HG03565 (cell line): ENCODE data around the gene CTDSPL.
"Not testable (repeated sequence)": the region's sequence is repeated elsewhere in the genome, so short reads cannot be mapped to it uniquely, and the experiment has no call there.

Source experiments
- ATAC-seq: cut with Tn5 transposase; IDR thresholded peaks from one replicate; pipeline ENCODE4 v1.9.1; 2021; ENCODE audit warnings: mild to moderate bottlenecking, moderate library complexity; ENCODE audit not compliant: unreplicated experiment

Gene CTDSPL

DNA sequence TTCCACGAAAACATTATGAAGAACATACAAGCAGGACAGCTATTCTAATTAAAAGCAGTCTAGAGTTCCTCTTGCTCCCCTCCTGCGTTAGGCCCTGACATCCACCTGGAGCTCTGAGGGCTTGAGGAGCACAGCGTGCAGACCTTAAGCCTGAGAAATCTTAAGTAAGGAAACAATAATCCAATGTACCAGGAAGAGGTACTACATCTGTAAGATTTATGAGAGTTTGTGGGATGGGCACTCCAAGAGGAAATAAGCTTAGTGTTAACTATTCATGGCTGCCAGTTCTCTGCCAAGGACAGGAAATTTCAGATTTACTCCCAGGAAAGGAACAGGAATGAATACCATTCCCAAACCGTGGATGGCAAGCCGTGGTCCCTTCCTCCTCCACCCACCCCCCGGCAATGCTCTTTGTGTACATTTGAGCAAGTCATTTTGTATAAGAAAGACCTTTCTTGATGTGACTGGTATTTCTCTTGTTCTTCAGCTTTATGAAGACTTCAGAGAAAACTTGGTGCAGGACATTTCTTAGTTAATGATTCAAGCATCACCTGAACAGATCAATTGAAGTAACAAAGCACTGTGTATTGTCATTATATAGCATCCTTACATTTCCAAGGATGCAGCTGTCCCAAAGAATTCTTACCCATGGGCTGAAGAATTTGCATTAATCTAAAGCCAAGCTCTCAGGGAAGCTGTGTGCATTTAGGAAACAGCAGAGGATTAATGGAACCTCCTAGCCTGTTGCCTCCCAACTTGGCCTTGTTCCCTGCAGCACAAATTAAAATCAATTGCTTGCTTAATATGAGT, 100.1 kb downstream of the CTDSPL start:
- ATAC-seq = no peak

DNA sequence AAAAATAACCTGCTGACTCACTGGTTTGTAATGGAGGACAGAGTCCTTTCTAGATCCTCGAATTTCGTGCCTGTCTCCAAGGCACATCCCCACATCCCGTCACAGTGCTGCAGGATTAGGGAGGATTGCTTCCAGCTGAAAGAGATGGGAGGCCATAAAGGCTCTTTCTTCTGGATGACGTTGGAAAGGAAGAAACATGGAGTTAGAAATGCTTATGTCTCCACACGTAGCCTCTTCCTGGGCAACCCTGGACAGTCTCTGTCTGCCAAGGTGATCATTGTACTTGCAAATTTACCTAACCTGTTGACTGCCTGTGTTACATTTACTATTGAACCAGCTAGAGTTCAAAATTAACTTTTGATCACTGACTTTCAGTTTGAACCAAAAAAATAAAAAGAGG, 101.3 kb downstream of the CTDSPL start:
- ATAC-seq = no peak

DNA sequence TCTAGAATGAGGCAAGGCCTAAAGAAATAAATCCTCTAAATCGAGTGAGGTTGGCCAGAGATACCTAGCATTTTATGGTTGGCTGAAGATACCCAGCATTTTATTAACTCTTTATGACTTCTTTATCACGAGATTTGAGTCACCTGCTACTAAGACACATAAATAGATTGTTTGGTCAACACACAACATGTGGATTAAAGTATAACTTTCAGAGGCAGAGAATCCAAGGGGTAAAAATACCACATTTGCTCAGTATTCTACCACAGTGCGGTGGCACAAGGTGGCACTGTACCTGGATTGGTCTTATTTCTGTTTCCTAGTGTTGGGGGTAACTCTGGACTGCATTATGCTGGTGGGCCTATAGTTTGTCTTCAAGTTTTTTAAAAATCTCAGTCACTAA, 102.0 kb downstream of the CTDSPL start:
- ATAC-seq = no peak

DNA sequence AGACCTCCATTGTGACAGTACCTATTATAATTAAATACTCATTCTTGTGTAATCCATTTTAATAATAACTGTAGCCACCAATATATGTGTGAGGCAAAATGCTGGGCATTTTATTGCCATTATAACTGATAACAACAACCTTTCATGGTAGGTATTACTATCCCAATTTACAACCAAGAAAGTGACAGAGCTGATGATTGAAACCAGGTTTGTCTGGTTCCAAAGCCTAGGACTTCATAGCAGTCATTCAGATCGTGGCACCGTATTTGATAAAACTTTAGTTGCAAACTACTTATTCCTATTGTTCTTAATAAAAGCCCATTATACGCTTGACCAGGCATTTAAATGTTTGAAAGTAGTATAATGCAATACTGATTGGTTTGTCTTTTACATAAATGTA, 102.5 kb downstream of the CTDSPL start:
- ATAC-seq = no peak

DNA sequence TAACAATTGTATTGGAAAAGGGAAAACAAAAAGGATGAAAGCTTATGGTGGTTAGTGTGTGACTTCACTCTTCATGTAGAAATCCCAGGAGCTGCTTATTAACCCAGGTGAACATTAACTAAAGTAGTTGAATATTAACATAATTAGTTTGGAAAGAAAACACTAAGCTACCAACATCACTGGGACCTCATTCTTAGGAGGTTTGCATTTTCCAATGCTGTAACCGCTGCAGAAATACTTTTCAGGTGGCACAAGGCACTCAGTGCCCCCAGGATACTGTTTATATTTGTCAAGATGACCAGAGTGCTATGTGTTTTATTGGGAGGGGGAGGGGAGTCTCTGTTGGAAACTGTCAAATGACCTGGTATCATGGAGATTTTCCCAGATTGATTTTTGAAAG, 103.0 kb downstream of the CTDSPL start:
- no peak for ATAC-seq

DNA sequence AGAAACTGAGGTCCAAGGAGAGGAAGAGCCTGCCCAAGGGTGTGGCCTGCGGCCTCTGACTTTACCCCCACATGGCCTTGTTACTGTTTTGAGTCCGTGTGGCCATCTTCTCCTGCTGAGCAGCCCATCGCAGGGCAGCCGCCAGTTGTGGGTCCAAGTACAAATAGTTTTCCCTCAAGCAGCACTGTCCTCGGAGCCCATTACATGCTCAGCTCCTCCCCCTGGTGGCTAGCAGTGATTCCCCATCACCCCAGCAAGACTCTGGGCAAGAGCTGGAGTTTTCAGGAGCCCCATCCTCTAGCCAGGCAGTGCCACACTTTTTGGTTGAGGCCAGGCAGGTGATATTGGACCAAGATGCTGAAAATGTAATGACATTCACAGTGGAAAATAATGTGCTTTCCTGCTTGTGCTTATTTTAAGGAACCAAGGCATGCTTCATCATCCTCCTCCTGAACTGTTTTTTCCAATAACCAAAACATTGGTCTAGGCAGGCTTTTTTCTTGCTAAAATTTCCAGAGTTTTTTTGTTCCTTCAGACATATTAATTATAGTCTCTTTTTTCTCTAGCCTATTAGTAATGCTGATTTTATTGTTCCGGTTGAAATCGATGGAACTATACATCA, 105.7 kb downstream of the CTDSPL start:
- ATAC-seq = no peak

DNA sequence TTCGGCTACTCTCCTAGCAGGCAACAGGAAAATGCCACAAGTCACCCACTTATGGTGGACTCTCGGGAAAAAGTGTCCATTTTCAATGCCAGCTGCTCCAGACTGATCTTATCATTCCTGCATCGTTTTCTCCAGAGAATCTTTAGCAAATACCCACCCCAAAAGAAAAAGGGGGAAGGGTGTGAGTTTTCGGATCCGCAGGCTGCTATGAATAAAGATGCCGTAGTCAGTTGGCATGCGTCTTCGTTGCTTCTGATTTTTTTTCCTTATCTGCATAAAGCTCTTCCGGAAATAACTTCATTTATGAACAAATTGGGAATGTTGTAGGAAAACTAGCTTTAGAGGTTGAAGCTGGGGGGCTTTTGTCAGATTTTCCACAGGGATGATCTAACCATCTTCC, 106.5 kb downstream of the CTDSPL start:
- ATAC-seq = no peak

DNA sequence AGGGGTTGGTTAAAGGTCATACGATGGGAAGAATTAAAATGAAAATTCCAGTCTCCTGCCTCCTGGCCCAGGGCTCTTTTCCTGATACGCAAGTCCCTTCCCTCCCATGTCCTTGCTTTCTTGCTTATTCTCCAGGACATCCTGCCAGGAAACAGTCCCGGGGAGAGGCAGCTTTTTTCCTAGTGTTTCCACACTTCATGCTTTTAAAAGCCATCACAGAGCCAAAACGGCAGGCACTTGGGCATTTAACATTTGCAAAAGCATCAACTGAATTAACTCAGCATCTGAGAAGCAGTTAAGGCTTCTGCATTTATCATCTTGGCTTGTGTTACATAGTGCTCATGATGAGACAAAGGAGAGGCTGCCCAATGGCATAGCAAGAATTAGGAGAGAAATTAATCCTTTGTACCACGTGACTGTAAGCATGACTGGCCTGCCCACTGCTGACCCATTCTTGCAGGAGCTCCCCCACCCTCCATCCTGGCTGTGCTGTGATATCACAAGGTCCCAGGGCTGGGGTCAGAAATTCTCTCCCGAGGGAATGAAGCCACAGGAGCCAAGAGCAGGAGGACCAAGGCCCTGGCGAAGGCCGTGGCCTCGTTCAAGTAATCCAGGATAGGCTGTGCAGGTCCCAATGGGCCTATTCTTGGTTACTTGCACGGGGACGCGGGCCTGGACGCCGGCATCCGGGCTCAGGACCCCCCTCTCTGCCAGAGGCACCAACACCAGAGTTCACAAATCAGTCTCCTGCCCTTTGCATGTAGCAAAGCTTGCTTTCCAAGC, 107.3 kb downstream of the CTDSPL start:
- no peak for ATAC-seq

DNA sequence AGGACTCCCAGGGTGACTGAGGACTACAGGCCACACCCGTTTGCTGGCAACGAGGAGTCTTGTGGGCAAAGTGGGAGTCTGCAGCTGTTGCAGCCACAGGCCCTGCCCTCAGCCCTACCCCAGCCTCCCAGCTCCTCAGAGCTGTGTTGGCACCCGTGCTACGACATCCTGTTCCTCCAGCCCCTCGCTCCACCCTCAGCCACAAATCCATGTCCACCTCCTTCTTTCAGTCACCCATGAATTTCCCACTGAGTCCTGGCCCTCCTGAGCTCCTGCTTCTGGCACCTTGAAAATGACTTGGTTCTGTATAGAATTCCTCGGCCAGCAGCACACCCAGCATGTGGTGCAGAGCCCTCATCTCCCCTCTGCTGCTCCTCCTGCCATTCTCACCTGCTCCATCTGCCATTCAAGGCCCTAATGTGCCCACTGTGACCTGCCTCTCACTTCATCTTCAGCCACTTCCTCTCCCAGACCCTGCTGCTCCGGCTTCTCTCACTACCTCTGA, 108.0 kb downstream of the CTDSPL start:
- no peak for ATAC-seq

DNA sequence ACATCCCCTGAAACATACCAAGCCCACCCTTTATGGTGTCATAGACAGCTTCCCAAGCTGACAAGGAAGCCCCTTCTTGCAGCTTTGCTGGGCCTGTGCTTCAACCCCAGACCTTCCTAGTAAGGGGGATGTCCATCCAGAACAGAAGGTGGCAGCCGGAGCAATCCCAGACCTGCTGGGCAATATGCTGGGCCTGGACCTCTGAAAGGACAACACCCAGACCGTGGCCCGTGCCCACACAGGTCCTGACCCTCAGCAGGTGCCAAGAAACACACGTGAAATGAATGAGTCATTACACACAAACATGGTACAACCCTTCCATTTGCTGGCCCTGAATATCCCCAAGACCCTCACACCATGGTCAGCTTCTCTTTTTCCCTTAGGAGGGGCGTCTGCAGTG, 109.1 kb downstream of the CTDSPL start:
- no peak for ATAC-seq

DNA sequence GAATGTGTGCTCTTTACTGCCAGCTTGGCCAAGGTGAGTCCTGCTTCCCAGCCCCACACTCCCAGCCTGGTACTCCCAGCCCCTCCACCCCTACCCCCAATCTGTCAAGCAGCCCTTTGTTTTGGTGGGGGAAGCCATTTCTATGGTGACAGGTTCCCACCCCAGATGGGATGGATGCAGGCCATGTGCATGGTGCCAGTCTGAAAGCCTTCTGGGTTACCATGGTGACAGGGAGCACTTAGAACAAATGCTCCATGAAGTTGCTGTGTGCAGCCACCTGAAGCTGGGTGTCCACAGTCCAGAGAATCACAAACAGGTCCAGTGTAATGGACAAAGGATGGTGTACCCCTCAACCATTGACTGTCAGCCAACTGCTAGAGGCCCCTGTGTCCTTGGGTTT, 109.8 kb downstream of the CTDSPL start:
- ATAC-seq = no peak

DNA sequence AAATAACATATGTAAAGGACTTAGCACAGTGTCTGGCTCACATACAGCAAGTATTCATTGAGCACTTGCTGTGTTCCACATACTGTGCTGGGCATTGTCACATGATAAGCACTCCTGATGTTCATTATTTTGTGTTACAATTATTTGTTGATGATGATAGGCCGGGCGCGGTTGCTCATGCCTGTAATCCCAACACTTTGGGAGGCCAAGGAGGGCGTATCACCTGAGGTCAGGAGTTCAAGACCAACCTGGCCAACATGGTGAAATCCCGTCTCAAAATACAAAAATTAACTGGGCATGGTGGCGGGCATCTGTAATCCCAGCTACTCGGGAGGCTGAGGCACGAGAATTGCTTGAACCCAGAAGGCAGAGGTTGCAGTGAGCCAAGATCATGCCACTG, 110.4 kb downstream of the CTDSPL start:
- not testable (repeated sequence) for ATAC-seq

DNA sequence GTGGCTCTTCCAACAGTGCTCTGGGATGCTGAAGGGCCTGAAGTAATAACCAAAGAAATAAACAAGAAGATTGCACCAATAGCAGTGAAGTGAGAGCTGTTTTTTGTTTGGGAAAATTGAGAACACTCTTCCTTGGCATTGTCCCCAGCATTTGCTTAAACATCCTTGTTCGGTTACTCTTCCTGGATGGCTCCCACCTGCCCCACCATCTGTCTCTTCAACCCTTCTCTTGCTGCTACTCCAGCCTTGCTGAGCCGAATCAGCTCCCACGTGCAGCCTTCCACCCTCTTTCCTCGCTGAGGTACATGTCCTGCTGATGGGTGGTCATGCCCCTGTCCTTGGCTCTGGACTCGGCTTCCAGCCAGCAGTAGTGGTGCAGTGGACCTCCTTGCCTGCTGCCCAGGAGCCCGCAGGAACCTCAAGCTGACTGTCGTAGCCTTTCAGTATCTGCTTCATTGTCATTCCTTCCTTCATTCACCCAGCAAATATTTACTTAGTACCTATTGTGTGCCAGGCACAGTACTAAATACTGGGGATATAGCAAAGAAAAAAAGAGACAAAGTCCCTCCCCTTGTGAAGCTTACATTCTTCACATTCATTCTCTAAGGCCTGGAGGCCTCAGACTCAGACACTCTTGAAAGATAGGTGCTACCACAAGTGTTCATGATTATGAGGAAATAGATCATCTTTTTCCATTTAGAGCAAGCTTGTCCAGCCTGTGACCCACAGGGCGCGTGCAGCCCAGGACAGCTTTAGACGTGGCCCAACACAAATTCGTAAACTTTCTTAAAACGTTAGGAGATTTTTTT, 111.8 kb downstream of the CTDSPL start:
- no peak for ATAC-seq

DNA sequence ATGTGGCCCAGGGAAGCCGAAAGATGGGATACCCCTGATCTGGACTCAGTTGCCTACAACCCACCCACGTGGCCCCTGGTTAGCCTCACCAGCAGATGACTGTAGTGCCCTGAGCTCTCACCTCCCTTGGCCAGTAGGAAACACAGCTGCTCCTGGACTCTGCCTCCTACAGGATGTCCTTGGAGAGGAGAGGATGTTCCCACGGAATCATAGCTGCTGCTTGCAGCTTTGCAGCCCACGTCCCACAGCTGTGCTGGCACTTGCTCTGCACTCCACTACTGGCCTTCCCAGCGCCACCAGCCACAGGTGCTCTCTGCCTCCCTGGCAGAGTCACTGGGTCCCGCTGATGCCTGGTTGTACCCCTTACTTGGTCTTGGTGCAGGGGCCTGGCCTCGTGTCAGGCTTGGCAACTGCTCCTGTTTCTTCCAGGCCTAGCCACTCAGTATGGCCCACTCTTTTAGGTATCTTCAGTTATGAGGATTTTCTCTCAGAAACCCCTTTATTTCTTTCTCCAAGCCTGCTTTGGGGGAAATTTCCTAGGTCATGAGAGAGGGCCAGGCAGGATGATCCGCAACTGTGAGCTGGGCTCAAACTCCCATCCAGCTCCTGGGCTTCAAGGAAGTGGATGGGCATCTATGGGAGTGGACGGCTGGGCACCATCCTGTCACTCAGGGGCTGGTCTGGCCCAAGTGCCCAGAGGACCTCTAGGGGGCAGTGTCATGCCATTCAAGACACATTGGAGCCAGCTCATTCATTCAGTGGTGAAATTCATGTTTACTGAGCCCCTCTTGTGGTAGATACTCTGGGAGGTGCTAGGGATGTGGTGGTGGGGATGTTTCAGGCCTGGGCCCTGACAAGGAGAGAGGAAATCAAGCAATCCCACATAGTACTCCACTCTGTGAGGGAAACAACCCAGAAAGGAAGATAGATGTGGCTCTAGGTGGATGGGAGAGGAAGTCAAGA, 112.7 kb downstream of the CTDSPL start:
- no peak for ATAC-seq

DNA sequence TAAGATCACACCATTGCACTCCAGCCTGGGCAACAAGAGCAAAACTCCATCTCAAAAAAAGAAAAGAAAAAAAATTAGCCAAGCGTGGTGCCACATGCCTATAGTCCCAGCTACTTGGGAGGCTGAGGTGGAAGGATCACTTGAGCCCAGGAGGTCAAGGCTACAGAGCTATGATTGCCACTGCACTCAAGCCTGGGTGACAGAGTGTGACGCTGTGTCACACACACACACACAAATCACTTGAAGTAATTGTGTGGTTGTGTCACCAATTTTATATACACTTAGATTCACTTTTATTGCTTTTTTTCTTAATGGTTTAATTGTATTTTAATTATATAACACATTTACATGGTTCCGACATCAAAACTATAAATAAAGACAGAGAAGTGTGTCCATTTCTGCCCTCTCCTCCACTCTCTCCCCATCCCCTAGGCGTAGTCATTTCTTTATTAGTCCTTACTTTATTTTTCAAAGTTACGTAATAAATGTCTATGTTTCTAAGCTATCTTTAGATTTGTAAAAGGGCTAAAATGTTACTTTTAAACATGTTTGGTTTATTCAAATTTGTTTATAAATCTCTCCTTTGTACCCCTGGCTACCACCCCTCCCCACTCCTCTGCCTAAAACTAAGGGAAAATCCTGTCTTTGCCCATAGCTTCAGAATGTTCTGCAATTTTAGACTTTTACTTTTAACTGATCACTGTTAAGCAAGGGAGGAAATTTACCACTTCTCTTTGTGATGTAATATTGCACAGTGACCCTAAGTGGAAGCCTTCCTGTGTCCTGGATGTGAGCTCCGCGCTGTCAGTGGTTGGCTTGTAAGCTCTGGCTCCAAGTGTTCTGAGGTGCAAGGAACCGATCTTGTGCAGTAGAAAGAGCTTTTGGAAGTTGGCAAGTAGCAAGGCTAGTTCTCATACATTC, 118.1 kb downstream of the CTDSPL start:
- no peak for ATAC-seq

DNA sequence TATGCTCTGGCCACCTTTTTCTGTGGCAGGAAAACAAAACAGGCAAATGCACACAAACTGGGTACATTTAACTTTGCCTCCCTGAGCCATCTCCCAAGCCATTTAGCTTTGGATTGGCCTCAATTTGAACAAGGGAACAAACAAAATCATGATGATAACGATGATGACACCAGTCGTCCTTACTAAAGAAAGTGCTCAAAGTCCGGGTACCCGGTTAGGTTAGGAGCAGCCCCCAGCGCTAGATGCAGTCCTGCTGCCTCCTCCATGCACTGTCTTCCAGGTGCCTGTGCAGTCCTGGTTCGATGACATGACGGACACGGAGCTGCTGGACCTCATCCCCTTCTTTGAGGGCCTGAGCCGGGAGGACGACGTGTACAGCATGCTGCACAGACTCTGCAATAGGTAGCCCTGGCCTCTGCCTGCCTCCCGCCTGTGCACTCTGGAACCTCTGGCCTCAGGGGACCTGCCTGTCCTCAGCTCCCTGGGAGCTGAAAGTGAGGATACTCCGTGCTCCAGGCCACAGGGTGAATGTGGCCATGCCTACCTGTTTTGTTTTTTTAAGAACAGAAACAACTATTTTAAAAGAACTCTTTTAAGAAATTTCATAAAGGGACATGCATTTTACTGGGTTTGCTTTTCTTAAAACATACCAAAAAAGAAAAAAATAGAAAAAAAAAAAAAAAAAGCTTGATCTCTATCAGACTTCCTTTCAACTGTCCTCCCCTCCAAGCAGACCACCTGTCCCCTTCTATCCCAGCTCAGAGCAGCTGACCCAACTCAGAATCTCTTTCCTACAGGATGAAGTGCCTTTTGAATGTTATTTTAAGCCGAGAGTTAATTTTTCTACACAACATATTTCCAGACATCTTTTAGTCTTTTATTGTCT, 119.0 kb downstream of the CTDSPL start:
- no peak for ATAC-seq

DNA sequence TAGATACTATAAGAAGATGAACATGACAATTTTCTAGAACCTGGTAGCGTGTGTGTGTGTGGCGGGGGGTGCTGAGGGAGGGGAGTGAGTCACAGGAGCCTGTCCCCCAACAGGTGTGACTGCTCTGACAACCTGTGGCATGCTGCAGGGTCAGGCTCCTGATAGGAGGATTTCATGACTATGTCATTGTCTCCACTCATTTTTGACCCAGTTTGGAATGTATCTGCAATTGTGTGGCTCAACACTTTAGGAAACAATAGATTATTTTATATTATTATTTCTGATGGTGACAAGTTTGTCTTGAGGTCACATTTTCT, 119.6 kb downstream of the CTDSPL start:
- no peak for ATAC-seq

DNA sequence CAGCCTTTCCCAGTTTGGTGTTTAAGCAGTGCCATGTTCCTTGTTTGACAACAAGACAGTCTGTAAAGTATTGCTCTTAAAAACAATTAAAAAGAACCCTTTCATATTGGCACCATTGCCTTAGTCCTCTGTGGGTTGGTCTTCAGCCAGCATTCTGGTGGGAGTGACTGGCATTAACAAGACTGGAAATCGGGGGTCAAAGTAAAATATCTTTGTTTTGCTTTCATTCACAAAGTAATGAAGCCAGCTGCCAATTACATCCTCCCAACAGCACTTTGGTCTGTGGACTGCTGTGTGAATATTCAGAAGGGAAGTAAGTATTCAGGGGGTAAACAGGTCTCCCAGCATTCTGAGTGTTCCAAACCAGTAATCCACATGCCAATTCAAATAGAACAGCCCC, 120.7 kb downstream of the CTDSPL start:
- ATAC-seq = no peak
